Measurements from ENCODE around the gene LKAAEAR1. TPM values are rescaled to one million over a fixed set of nuclear protein-coding genes. Genes with fewer than 3 reads are reported as not detected.
A peak's percentile ranks its signal among the peaks of the same experiment; 100 is the strongest.

The LKAAEAR1 gene
- total and polyA plus RNA-seq, 2 donors from 2014 or later, result 0.31 TPM; not detected in 1

DNA sequence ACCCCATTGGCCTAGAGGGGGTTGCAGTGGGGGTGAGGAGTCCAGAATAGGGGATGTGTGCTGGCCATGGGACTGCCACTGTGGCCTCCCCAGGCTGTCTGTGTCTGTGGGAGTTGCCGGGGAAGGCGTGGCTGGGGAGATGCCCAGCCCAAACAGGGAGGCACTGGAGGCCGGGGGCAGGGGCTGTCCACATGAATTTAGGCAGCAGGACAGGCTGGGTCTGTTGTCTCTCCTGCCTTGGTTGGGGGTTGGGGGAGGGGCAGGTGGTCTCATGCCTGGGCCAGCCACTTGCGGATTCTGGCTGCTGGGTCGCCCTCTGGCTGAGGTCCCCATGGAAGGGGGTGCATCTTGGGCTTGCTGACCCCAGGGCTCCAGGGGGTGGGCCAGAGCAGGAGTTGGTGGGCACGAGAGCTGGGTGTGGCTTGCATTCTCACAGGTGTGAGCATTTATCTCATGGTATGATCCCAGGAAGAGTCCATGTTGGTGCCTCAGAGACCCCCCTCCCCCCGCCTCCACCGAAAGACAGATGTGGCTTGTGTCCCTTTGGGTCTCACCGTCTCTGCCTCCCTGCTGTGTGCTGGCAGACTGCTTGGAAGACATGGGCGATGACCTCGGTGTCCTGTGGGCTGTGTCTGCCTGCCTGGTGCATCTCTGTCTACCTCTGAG is 38.7 kb downstream of the LKAAEAR1 start:
- no peaks in the 10 kb centered on the region for H3K36me3 ChIP-seq (ENCODE audit: control insufficient read depth in 2 of 3, insufficient read depth in 3 of 3, low read length in 3 of 3)
- H3K27me3 ChIP-seq (ENCODE audit: control insufficient read depth, insufficient read depth, low read length), result peaks cover 9% of the 10 kb centered on the region
- no peak for DNase-seq
- TF ChIP-seq, protein P1, sequence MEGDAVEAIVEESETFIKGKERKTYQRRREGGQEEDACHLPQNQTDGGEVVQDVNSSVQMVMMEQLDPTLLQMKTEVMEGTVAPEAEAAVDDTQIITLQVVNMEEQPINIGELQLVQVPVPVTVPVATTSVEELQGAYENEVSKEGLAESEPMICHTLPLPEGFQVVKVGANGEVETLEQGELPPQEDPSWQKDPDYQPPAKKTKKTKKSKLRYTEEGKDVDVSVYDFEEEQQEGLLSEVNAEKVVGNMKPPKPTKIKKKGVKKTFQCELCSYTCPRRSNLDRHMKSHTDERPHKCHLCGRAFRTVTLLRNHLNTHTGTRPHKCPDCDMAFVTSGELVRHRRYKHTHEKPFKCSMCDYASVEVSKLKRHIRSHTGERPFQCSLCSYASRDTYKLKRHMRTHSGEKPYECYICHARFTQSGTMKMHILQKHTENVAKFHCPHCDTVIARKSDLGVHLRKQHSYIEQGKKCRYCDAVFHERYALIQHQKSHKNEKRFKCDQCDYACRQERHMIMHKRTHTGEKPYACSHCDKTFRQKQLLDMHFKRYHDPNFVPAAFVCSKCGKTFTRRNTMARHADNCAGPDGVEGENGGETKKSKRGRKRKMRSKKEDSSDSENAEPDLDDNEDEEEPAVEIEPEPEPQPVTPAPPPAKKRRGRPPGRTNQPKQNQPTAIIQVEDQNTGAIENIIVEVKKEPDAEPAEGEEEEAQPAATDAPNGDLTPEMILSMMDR (IDR thresholded peaks at IDR 0.05; ENCODE audit: borderline replicate concordance, extremely low read depth, insufficient read depth), result no peak
- intact Hi-C loops (cut with DNase I), result no loop called here
- H3K9me3 ChIP-seq (ENCODE audit: control insufficient read depth in 2 of 3, insufficient read depth in 1 of 3, low read length in 3 of 3), result no peaks in the 10 kb centered on the region
- no peak for FAIRE-seq
- H3K4me1 ChIP-seq (ENCODE audit: control insufficient read depth in 2 of 3, insufficient read depth in 2 of 3, low read depth in 1 of 3, low read length in 3 of 3), result peaks cover 0 to 6% (median 0%) of the 10 kb centered on the region in 3 donors
- no peak overlapping the region for H3K9ac ChIP-seq (ENCODE audit: low read length in 3 of 3)
- peak overlapping the region in 1 of 3 donors; percentile 37 for H3K4me3 ChIP-seq (ENCODE audit: low read length in 3 of 3)
- H3K27ac ChIP-seq (ENCODE audit: low read depth in 2 of 2, low read length in 2 of 2), result peak overlapping the region in 1 of 2 donors; percentile 51

DNA sequence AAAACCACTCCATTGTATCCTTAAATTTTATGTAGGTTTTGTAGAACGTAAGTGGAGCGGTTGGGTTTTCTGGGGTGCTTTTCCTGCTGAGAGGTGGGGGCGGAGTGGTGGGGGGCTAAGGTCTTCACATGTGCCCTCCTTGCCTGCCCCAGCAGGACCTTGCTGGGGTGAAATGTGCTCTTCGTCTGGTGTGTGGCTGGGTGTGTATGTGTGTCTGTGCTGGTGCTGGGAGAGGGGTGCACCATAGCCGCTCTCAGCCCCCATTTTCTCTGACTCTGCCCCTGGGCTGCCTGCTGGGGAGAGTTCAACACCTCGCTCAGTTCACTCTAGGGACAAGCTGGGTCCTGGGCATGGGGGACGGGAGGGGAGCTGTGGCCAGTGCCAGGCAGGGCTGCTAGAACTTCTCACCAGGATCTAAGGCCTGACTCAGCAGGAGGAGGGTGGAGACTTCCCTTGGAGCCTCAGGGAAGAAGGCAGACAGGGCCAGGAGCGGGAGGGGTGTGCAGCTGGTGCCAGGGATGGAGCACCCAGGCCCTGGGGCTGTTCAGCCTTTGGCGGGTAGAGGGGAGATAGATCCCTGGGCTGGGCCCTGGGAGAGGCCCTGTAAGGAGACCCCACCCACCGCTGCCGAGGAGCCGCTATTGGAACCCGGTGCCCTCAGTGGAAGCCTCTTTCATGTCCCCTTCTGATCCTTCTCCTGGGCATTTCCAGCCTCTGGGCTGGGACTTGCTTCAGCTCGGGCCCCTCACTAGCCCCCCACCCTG is 39.5 kb downstream of the LKAAEAR1 start:
- Histone ChIP-seq H3K36me3 (ENCODE audit: control insufficient read depth in 2 of 3, insufficient read depth in 3 of 3, low read length in 3 of 3) (no peaks in the 10 kb centered on the region), H3K9ac (ENCODE audit: low read length in 3 of 3) (no peak overlapping the region), H3K4me3 (ENCODE audit: low read length in 3 of 3) (no peak overlapping the region), H3K27me3 (ENCODE audit: control insufficient read depth, insufficient read depth, low read length) (peaks cover 5% of the 10 kb centered on the region), H3K4me1 (ENCODE audit: control insufficient read depth in 2 of 3, insufficient read depth in 2 of 3, low read depth in 1 of 3, low read length in 3 of 3) (peaks cover 0 to 14% (median 0%) of the 10 kb centered on the region in 3 donors), H3K27ac (ENCODE audit: low read depth in 2 of 2, low read length in 2 of 2) (peak overlapping the region; percentile 37 to 51), H3K9me3 (ENCODE audit: control insufficient read depth in 2 of 3, insufficient read depth in 1 of 3, low read length in 3 of 3) (no peaks in the 10 kb centered on the region)
- FAIRE-seq (no peak), DNase-seq (no peak)
- TF ChIP-seq, protein P1 (IDR thresholded peaks at IDR 0.05; ENCODE audit: borderline replicate concordance, extremely low read depth, insufficient read depth), result no peak
- intact Hi-C loops (cut with DNase I), result no loop called here

GRCh38 chr20:64043768-64044167 is 40.4 kb downstream of the LKAAEAR1 start:
- Histone ChIP-seq H3K4me1 (ENCODE audit: control insufficient read depth in 2 of 3, insufficient read depth in 2 of 3, low read depth in 1 of 3, low read length in 3 of 3) (peaks cover 0 to 14% (median 0%) of the 10 kb centered on the region in 3 donors), H3K9ac (ENCODE audit: low read length in 3 of 3) (no peak overlapping the region), H3K36me3 (ENCODE audit: control insufficient read depth in 2 of 3, insufficient read depth in 3 of 3, low read length in 3 of 3) (no peaks in the 10 kb centered on the region), H3K9me3 (ENCODE audit: control insufficient read depth in 2 of 3, insufficient read depth in 1 of 3, low read length in 3 of 3) (no peaks in the 10 kb centered on the region), H3K27ac (ENCODE audit: low read depth in 2 of 2, low read length in 2 of 2) (no peak overlapping the region), H3K4me3 (ENCODE audit: low read length in 3 of 3) (no peak overlapping the region), H3K27me3 (ENCODE audit: control insufficient read depth, insufficient read depth, low read length) (peaks cover 5% of the 10 kb centered on the region)
- FAIRE-seq (no peak), DNase-seq (no peak)
- intact Hi-C loops (cut with DNase I), result no loop called here
- TF ChIP-seq, protein P1 (IDR thresholded peaks at IDR 0.05; ENCODE audit: borderline replicate concordance, extremely low read depth, insufficient read depth), result no peak
